Purkinje cell (primary cell): ENCODE measurements around the gene HMGCL. TPM values are rescaled to one million over a fixed set of nuclear protein-coding genes. Genes with fewer than 3 reads are reported as not detected.

Experiments used
- polyA plus RNA-seq: library from polyadenylated mRNA; unstranded; fragments of >200 nt; fragmentation: Nextera tagmentation; gene quantifications from 2 replicates; pipeline ENCODE4 v1.2.1, GENCODE V29; 2014

HMGCL gene
- polyA plus RNA-seq: 8.6 and 20.7 TPM in 2 replicates

DNA sequence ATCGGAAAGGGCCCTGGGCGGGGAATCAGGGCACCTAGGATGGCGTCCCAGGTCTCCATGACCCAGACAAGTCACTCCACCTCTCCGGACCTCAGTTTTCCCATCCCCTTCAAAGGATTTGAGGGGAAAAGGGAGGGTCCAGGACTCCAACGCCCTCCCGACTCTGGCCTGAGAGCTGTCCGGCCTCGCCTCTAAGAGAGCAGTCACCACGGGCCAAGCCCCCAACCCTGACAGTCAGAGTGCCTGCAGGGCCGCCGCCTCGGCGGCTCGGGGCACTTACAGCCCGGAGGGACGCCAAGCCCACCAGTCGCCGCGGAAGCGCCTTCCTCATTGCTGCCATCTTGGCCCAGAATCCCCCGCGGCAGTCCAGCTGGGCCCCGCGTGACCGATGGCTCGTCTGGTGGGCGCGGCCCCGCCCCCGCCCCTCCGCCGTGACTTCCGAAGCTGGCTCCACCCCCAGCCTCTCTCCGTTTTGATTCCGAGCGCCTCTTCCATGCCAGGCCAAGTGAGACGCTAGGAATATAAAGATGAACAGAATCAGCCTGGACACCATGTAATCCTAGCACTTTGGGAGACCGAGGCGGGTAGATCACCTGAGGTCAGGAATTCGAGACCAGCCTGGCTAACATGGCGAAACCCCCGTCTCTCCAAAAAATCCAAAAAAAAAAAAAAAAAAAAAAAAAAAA lies at the start of gene HMGCL:
Gene HMGCL, minus strand, starts transcription at position 354 of the 686 bp plus-strand sequence. Its CDS starts 14 bp downstream, at position 340.

DNA sequence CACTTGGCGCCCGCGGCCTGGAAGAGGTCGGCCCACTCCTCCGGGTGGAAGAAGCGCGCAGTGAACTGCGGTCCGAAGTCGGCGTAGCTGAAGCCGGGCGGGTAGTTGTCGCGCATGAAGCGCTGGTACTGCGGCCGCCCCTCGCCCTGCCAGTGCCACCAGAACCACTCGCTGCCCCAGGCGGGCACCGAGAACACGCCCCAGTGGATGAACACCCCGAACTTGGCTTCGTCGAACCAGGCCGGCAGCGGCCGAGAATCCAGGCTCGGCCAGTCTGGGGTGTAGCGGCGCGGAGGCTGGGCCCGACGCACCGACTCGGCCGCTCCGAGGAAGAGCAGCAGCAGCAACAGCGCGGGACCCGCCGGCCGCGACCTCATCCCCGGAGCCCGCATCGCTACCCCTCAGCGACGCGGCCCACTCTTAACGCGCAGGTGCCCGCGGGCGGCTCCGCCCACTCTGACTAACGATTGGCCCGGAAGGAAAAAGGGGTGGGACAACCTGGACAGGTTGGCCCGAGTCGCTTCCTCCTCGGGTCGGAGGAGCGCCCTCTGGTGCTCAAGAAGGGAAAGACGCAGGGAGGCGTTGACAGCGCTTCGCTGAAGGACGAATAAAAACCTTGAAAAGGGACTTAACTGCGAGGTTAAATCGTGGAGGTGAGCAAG lies 42.8 kb upstream of the HMGCL start, which contains the start of gene FUCA1:
Gene FUCA1, minus strand, starts transcription at position 396 of the 662 bp plus-strand sequence. Its CDS starts 4 bp downstream, at position 392.

GRCh38 chr1:23800400-23801337 lies 24.6 kb downstream of the HMGCL start, which contains the start of gene GALE:
TSS of gene GALE (minus strand) at chr1:23800754. CDS start at chr1:23799007, 1,747 bp downstream.

DNA sequence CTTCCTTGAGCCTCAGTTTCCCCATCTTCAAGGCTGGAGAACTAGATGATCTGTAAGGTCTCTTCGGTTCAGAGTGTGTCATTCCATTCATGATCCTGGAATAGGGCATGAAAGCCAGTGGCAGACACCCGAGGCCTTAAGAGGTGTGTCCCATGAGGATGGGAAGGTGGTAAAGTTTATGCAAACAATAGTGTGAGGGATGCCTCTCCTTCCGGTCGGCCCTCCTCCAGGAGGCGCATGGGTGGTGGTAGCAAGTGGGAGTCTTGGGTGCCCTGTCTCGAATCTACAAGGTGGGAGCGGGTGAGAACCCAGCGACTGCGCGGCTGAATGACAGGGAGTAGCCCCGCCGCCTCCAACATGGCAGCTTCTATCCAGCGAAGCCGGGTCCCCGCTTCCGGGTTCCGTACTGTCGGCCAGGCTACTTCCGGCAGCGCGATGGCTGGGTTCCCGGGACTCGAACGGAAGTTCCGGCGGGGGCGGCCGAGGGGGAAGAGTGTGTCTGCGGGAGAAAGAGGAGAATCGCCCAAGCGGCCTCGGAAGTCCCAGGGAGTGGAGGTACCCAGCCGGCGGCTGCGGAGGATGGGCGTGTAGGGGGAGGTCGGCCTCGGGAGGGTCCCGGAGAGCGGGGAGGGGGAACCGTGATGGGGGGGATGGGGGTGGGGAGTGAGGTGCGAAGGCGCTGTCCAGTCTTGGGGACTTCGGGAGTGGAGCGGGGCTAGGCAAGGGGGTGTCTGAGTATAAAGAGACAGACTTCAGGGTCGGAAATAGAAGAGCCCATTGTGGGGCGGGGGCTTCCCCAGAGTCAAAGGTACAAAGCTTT lies 34.3 kb downstream of the HMGCL start, which contains the start of gene LYPLA2:
Gene LYPLA2, plus strand, starts transcription at position 450 of the 820 bp plus-strand sequence. CDS start 1,538 bp downstream, outside the sequence.

GRCh38 chr1:23777979-23778814 lies 47.0 kb downstream of the HMGCL start, which contains the start of gene PITHD1:
TSS of gene PITHD1 (plus strand) at chr1:23778418. CDS start at chr1:23778516, 98 bp downstream.

Other genes starting within 250 kb of the HMGCL start
- gene RPL11, start 133.6 kb downstream of the HMGCL start, polyA plus RNA-seq: 466 and 532 TPM in 2 replicates
- 8.4 and 10.1 TPM in 2 replicates for gene ELOA, start 82.0 kb downstream of the HMGCL start, polyA plus RNA-seq
- gene PITHD1, start 47.0 kb downstream of the HMGCL start, polyA plus RNA-seq: 96.6 and 127 TPM in 2 replicates
- gene LYPLA2, start 34.3 kb downstream of the HMGCL start, polyA plus RNA-seq: 2.5 and 3.6 TPM in 2 replicates
- 7.6 and 9.9 TPM in 2 replicates for gene GALE, start 24.7 kb downstream of the HMGCL start, polyA plus RNA-seq
- gene FUCA1, start 42.9 kb upstream of the HMGCL start, polyA plus RNA-seq: 23.3 and 23.5 TPM in 2 replicates
- gene CNR2, start 87.9 kb upstream of the HMGCL start, polyA plus RNA-seq: not detected in 2 replicates
- 85.7 and 101 TPM in 2 replicates for gene PNRC2, start 134.4 kb upstream of the HMGCL start, polyA plus RNA-seq
- gene SRSF10, start 154.9 kb upstream of the HMGCL start, polyA plus RNA-seq: 77.6 and 90.2 TPM in 2 replicates